Caki2 (cell line): ENCODE data around the gene APBB2. TPM values are rescaled to one million over a fixed set of nuclear protein-coding genes. Genes with fewer than 3 reads are reported as not detected.

Experiments used
- DNase-seq: peaks from one replicate; pipeline ENCODE4 v3.0.0-alpha.2; 2015; ENCODE audit warnings: low read depth
- in situ Hi-C: cut with HindIII; loops from 2 replicates; pipeline ENCODE4 v1.10.0; 2016; ENCODE audit warnings: low sequenced_read_pairs, low pct_unique_long_range_greater_than_20kb, mixed read lengths
- total RNA-seq: library from RNA; depleted of rRNA; stranded (reverse); fragments of >200 nt; shearing (Covaris generic); gene quantifications from 2 replicates; pipeline ENCODE4 v1.2.3, GENCODE V29; 2014; ENCODE audit warnings: low replicate concordance

APBB2 gene
- total RNA-seq, 1 experiment from 2014 or later, result 19.8 TPM

DNA sequence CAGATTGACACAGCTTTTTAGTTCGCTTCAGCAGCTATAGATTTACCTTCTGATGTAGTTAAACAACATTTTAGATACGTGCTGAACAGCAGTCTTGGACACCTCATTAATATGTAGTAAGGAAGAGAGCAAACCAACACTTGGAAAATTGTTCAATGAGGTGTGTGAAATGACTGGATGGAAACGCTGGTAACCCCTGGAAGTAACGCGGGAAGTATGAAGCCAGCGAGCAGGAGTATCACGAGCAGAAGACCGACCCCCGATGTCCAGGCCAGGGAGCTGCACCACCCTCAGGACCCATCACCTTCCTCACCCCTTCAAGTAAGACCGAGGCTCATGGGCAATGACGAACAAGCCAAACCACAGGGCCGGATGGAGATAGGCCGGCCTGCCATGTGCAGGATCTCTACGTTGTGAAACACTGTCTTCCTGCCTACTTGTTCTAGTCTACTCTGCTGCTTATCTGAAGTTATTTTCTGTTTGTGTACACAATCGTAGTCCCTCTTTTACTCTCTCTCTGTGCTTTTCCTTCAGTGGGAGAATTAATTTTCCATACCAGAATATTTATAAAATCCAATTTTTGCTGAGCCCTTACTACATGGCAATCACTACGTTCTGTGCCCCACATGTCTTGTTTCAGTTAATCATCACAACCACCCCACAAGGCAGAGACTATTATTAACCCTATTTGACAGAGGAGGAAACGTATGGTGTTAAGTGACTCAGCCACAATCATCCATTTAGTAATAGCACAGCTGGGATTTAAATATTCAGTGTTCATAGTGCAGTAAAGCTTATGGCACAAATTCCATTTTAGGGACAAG is 221.7 kb downstream of the APBB2 start:
- peak; percentile 39 for DNase-seq
- in situ Hi-C loops, result no loop called here

DNA sequence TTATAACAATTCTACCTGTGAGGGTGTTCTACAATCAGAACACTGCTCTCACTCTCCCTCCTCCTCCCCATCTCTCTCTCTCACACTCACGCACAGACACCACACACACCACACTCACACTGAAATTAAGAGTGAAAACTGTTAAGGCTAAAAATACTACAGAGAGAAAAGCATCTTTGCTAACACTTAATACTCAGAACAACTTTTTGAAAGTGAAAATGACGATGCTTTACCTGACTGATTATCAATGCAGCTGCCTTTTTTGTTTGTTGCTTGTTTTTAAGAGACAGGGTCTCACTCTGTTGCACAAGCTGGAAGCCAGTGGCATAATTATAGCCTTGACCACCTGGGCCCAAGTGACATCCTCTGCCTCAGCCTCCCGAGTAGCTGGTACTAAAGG is 222.4 kb downstream of the APBB2 start:
- no peak for DNase-seq
- in situ Hi-C loops, result no loop called here

DNA sequence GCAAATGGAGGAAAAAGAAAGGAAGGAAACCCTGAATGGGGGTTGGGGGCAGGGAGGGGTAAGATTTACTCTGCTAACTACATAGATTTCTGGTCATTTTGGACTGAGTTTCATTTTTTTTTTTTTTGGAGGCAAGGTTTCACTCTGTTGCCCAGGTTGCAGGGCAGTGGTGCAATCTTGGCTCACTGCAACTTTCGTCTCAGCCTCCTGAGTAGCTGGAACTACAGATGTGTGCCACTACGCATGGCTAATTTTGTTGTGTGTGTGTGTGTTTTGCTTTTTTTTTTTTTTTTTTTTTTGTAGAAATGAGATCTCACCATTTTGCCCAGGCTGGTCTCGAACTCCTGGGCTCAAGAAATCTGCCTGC is 223.5 kb downstream of the APBB2 start:
- DNase-seq, result no peak
- in situ Hi-C loops, result no loop called here

GRCh38 chr4:40990236-40990898 is 224.0 kb downstream of the APBB2 start:
- in situ Hi-C loops, result no loop called here
- DNase-seq, result peak; percentile 64

DNA sequence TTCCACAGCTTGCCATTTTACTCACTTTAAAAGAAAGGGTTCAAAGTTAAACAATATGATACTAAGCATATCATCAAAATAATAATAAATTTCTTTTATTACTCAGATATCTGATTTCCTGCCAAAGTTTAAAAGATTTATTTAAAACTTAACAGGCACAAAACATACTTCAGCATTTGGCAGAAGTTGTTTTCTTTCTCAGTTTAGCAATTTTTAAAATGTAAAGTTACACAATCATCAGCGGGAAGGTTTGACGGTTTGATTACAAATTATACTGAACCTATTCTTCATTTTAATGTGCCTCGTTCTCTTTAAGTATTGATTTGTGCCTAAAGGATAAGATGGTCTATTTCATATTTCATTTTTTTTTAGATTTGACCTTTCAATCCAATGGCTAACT is 227.2 kb downstream of the APBB2 start:
- DNase-seq, result no peak
- in situ Hi-C loops, result no loop called here

GRCh38 chr4:40986375-40986774 is 228.0 kb downstream of the APBB2 start:
- no peak for DNase-seq
- in situ Hi-C loops, result no loop called here

DNA sequence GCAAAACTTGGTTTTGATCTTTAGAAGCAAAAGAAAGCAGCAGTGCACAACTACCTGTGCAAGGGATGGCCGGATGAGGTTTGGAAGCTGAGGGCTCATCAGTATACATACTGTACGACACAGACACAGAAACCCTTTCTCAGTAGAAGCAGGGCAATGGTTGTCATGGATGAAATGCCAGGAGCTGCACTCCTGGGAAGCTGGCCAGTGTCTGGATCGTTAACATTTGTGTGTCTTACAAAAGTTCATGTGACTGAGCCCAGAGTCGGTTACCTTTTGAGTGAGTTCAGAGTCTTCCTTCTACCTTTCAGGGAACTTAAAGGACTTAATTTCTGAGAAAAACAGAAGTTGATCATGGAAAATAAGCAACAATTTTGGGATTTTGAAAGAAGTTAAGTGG is 230.3 kb downstream of the APBB2 start:
- no peak for DNase-seq
- in situ Hi-C loops, result no loop called here

GRCh38 chr4:40980318-40980883 is 233.9 kb downstream of the APBB2 start:
- in situ Hi-C loops, result no loop called here
- no peak for DNase-seq

GRCh38 chr4:40978548-40978947 is 235.8 kb downstream of the APBB2 start:
- in situ Hi-C loops, result no loop called here
- no peak for DNase-seq

GRCh38 chr4:40976343-40976742 is 238.0 kb downstream of the APBB2 start:
- peak; percentile 24 for DNase-seq
- in situ Hi-C loops, result no loop called here

GRCh38 chr4:40972722-40973121 is 241.6 kb downstream of the APBB2 start:
- DNase-seq, result no peak
- in situ Hi-C loops, result loop anchor here (25.0 kb wide), 1 partner anchor 240 kb away; the partner anchor contains the start of gene APBB2

DNA sequence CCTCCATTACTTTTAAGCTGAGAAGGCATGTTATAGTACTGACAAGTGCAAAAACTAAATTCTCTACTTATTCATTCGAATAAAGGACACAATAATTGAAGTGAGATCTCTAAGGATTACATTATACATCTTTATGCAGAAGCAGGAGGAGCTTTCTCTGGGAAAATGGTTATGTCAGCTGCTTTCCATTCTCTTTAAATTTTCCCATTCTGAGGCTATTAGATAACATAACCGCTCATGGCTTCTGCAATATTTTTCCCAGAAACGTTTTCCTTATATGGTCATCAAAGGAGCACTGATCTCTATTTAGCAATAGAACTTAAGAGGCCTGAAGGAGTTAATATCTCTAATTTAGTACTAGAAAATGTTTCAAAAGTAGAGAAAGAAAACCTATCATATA is 243.0 kb downstream of the APBB2 start:
- no peak for DNase-seq
- in situ Hi-C loops, result loop anchor here (25.0 kb wide), 1 partner anchor 241 kb away; the partner anchor contains the start of gene APBB2

DNA sequence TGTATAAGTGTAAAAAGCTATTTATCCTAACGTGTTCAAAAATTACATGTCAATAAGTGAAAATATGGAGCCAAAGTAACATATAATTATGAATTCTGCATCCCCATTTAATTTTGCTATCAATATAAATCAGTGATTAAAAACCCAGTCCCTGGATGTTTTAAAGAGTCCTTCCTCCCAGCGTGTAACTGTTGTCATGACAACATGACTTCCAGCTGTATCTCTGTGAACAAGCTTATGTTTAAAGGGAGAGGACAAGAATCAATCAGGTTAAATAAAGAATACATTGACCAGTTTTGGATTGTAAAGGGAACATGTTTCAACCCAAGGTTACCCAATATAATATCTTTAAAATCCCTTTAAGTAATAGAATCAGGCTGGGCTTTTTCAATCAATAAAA is 244.8 kb downstream of the APBB2 start:
- in situ Hi-C loops, result loop anchor here (25.0 kb wide), 1 partner anchor 243 kb away; the partner anchor contains the start of gene APBB2
- no peak for DNase-seq

DNA sequence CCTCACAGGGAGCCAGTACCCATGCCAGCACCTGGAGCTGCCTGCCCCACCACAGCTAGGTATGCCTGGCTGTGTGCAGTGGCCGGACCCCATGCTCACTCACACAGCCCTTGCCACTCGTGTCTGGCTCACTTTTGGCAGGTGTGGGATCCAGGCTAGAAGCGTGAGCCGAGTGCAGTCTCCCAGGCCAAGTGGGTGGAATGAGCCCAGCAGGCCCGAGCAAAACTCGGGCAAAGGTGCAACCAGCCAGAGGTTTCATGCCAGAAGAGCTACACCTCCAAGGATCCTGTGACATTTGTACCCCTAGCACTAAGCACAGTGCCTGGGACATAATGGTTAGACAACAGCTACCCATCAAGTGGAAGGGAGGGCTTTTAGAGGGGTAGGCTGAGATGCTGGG is 246.8 kb downstream of the APBB2 start:
- in situ Hi-C loops, result loop anchor here (25.0 kb wide), 1 partner anchor 245 kb away; the partner anchor contains the start of gene APBB2
- no peak for DNase-seq

- in situ Hi-C loops, result loop anchor here (25.0 kb wide), 1 partner anchor 246 kb away; the partner anchor contains the start of gene APBB2
- no peak for DNase-seq
Observed at GRCh38 chr4:40966091-40966490, 248.3 kb downstream of the APBB2 start.

GRCh38 chr4:40963897-40964478 is 250.4 kb downstream of the APBB2 start:
- in situ Hi-C loops, result loop anchor here (25.0 kb wide), 1 partner anchor 248 kb away; the partner anchor contains the start of gene APBB2
- no peak for DNase-seq

GRCh38 chr4:40962551-40963180 is 251.7 kb downstream of the APBB2 start:
- no peak for DNase-seq
- in situ Hi-C loops, result loop anchor here (25.0 kb wide), 1 partner anchor 250 kb away; the partner anchor contains the start of gene APBB2

DNA sequence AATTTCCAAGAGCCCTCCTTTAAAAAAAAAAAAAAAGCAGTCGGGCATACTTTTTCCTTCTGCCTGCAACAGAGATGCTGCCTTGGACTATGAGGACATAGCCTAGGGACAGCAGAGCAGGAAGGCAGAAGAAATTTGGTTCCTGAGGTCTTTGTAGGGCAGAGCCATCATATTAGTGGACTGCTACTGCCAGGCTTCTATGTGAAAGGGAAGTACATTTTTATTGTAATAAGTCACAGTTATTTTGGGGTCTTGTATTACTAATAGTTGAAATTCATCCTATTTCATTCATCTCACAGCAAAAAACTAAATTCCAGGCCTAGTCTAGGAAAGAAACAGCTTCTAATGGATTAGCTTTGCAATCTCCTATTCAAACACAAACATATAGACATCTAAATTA is 253.4 kb downstream of the APBB2 start:
- in situ Hi-C loops, result loop anchor here (25.0 kb wide), 1 partner anchor 251 kb away; the partner anchor contains the start of gene APBB2
- DNase-seq, result no peak
